Measurements from ENCODE around the gene GALNT10. TPM values are rescaled to one million over a fixed set of nuclear protein-coding genes. Genes with fewer than 3 reads are reported as not detected.

GALNT10 gene
- total RNA-seq, 1 donor from 2014 or later: 23.5 TPM

GRCh38 chr5:154236011-154236410 is 45.5 kb downstream of the GALNT10 start:
- no peak for DNase-seq (ENCODE audit: low read depth)
- H3K4me3 ChIP-seq (ENCODE audit: low read depth, low read length): no peak overlapping the region
- TF ChIP-seq CTCF (conservative IDR thresholded peaks at IDR 0.05; ENCODE audit: low read depth, low read length): no peak

- TF ChIP-seq CTCF (conservative IDR thresholded peaks at IDR 0.05; ENCODE audit: low read depth, low read length): no peak
- no peak for DNase-seq (ENCODE audit: low read depth)
These were observed 46.2 kb downstream of the GALNT10 start for GRCh38 chr5:154236536-154237375.

GRCh38 chr5:154237376-154237743 is 46.8 kb downstream of the GALNT10 start:
- TF ChIP-seq CTCF (conservative IDR thresholded peaks at IDR 0.05; ENCODE audit: low read depth, low read length): no peak
- DNase-seq (ENCODE audit: low read depth): no peak
- no peak overlapping the region for H3K4me3 ChIP-seq (ENCODE audit: low read depth, low read length)

More at GRCh38 chr5:154236536-154237375, 46.2 kb downstream of the GALNT10 start:
- H3K4me3 ChIP-seq (ENCODE audit: low read depth, low read length): no peak overlapping the region

GRCh38 chr5:154237946-154238345 is 47.4 kb downstream of the GALNT10 start:
- no peak for DNase-seq (ENCODE audit: low read depth)
- TF ChIP-seq CTCF (conservative IDR thresholded peaks at IDR 0.05; ENCODE audit: low read depth, low read length): no peak
- H3K4me3 ChIP-seq (ENCODE audit: low read depth, low read length): no peak overlapping the region

GRCh38 chr5:154238776-154239481 is 48.4 kb downstream of the GALNT10 start:
- DNase-seq (ENCODE audit: low read depth): no peak
- H3K4me3 ChIP-seq (ENCODE audit: low read depth, low read length): no peak overlapping the region
- TF ChIP-seq CTCF (conservative IDR thresholded peaks at IDR 0.05; ENCODE audit: low read depth, low read length): no peak

- DNase-seq (ENCODE audit: low read depth): no peak
- TF ChIP-seq CTCF (conservative IDR thresholded peaks at IDR 0.05; ENCODE audit: low read depth, low read length): no peak
- H3K4me3 ChIP-seq (ENCODE audit: low read depth, low read length): no peak overlapping the region
These were observed 50.1 kb downstream of the GALNT10 start for GRCh38 chr5:154240595-154240994.
